22Rv1 (cell line): Measurements from ENCODE around the gene ASTN2.

ENCODE experiments used
- CTCF ChIP-seq: fragments of 450-650 bp; IDR thresholded peaks from 2 replicates; pipeline ENCODE4 v1.5.1; 2017; ENCODE audit warnings: mild to moderate bottlenecking
- ZFX ChIP-seq: fragments of 450-650 bp; IDR thresholded peaks from 2 replicates; pipeline ENCODE4 v1.6.1; 2017; ENCODE audit warnings: antibody characterized with exemption, borderline replicate concordance

- no peak for TF ChIP-seq CTCF
- TF ChIP-seq ZFX, result no peak
Observed at GRCh38 chr9:116395699-116396037, 1019.2 kb downstream of the ASTN2 start.
